GM23338 (cell line): ENCODE measurements around the gene COL15A1.

Source experiments
- EZH2 ChIP-seq: fragments of 200-600 bp; sonication (generic); IDR thresholded peaks from one replicate; pipeline ENCODE4 v1.8.0; 2017; ENCODE audit warnings: antibody characterized with exemption, mild to moderate bottlenecking, low read depth; ENCODE audit not compliant: unreplicated experiment
- EZH2phosphoT487 ChIP-seq: fragments of 200-600 bp; sonication (generic); IDR thresholded peaks from one replicate; pipeline ENCODE4 v1.8.1; 2018; ENCODE audit warnings: antibody characterized with exemption; ENCODE audit not compliant: unreplicated experiment
- POLR2AphosphoS5 ChIP-seq: IDR thresholded peaks from 2 replicates; pipeline ENCODE4 v1.6.1; 2016; ENCODE audit warnings: antibody characterized with exemption, low read depth
- ZNF331 ChIP-seq: fragments of 250-450 bp; sonication (Bioruptor Pico); IDR thresholded peaks from 2 replicates; pipeline ENCODE4 v1.5.0; 2020; ENCODE audit warnings: low read depth, mild to moderate bottlenecking, moderate library complexity
- TF ChIP-seq, protein P1 (sequence below), 2 experiments: fragments of 200-600 bp in 1 of 2; sonication (generic) in 1 of 2; conservative IDR thresholded peaks; 2 replicates each; pipeline versions ENCODE4 v1.5.1 to v1.6.1; 2016 to 2017; ENCODE audit warnings: antibody characterized with exemption in 2 of 2, low read depth in 2 of 2, mild to moderate bottlenecking in 2 of 2, moderate library complexity in 1 of 2
- TF ChIP-seq, protein P2 (sequence below): IDR thresholded peaks from 2 replicates; pipeline ENCODE4 v1.6.1; 2016; ENCODE audit warnings: antibody characterized with exemption
- TF ChIP-seq, protein P3 (sequence below): IDR thresholded peaks from one replicate; pipeline ENCODE4 v1.6.1; 2018; ENCODE audit warnings: antibody characterized with exemption; ENCODE audit not compliant: unreplicated experiment

DNA sequence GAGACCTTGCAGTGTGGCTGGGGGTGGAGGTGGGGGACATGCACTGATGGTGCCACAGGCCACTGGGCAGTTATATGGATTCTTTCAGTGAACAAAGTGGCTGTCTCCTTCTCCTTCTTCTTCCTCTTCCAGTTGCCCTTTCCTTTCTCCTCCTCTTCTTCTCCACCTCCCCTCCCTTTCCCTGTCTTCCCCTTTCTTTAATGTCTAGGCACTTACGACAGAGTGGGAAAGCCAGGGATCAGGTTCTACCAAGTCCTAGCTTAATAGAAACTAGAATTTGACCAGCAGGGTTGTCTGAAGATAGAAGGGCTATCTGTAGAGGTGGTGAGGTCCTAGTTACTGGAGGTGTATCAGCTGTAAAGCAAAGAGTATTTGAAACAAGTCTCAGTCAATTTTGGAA is 62.8 kb downstream of the COL15A1 start:
- TF ChIP-seq, protein P1, sequence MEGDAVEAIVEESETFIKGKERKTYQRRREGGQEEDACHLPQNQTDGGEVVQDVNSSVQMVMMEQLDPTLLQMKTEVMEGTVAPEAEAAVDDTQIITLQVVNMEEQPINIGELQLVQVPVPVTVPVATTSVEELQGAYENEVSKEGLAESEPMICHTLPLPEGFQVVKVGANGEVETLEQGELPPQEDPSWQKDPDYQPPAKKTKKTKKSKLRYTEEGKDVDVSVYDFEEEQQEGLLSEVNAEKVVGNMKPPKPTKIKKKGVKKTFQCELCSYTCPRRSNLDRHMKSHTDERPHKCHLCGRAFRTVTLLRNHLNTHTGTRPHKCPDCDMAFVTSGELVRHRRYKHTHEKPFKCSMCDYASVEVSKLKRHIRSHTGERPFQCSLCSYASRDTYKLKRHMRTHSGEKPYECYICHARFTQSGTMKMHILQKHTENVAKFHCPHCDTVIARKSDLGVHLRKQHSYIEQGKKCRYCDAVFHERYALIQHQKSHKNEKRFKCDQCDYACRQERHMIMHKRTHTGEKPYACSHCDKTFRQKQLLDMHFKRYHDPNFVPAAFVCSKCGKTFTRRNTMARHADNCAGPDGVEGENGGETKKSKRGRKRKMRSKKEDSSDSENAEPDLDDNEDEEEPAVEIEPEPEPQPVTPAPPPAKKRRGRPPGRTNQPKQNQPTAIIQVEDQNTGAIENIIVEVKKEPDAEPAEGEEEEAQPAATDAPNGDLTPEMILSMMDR (conservative IDR thresholded peaks at IDR 0.05; ENCODE audit: low read depth in 2 of 2) = no peak
- TF ChIP-seq EZH2 (no peak), POLR2AphosphoS5 (no peak), EZH2phosphoT487 (no peak), ZNF331 (CRISPR knock-in tag) (no peak)
- TF ChIP-seq, protein P2, sequence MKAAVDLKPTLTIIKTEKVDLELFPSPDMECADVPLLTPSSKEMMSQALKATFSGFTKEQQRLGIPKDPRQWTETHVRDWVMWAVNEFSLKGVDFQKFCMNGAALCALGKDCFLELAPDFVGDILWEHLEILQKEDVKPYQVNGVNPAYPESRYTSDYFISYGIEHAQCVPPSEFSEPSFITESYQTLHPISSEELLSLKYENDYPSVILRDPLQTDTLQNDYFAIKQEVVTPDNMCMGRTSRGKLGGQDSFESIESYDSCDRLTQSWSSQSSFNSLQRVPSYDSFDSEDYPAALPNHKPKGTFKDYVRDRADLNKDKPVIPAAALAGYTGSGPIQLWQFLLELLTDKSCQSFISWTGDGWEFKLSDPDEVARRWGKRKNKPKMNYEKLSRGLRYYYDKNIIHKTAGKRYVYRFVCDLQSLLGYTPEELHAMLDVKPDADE = no peak
- TF ChIP-seq, protein P3, sequence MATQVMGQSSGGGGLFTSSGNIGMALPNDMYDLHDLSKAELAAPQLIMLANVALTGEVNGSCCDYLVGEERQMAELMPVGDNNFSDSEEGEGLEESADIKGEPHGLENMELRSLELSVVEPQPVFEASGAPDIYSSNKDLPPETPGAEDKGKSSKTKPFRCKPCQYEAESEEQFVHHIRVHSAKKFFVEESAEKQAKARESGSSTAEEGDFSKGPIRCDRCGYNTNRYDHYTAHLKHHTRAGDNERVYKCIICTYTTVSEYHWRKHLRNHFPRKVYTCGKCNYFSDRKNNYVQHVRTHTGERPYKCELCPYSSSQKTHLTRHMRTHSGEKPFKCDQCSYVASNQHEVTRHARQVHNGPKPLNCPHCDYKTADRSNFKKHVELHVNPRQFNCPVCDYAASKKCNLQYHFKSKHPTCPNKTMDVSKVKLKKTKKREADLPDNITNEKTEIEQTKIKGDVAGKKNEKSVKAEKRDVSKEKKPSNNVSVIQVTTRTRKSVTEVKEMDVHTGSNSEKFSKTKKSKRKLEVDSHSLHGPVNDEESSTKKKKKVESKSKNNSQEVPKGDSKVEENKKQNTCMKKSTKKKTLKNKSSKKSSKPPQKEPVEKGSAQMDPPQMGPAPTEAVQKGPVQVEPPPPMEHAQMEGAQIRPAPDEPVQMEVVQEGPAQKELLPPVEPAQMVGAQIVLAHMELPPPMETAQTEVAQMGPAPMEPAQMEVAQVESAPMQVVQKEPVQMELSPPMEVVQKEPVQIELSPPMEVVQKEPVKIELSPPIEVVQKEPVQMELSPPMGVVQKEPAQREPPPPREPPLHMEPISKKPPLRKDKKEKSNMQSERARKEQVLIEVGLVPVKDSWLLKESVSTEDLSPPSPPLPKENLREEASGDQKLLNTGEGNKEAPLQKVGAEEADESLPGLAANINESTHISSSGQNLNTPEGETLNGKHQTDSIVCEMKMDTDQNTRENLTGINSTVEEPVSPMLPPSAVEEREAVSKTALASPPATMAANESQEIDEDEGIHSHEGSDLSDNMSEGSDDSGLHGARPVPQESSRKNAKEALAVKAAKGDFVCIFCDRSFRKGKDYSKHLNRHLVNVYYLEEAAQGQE = no peak
